AG09309 (cell line): ENCODE data around the gene ZNF620.

Source experiments
- DNase-seq: peaks from one replicate; pipeline ENCODE4 v3.0.0-alpha.2; 2010; ENCODE audit warnings: low read depth
- H3K4me3 ChIP-seq: 2 replicates; pipeline ENCODE4 v1.5.1; 2011; ENCODE audit warnings: mild to moderate bottlenecking, low read depth, low read length, moderate library complexity; ENCODE audit not compliant: control insufficient read depth
- TF ChIP-seq, protein P1 (sequence below): IDR thresholded peaks from 2 replicates; pipeline ENCODE4 v1.5.1; 2011; ENCODE audit warnings: mild to moderate bottlenecking, low read depth, low read length, inconsistent platforms; ENCODE audit not compliant: insufficient read depth, control insufficient read depth; ENCODE audit errors: missing control alignments

Gene ZNF620

DNA sequence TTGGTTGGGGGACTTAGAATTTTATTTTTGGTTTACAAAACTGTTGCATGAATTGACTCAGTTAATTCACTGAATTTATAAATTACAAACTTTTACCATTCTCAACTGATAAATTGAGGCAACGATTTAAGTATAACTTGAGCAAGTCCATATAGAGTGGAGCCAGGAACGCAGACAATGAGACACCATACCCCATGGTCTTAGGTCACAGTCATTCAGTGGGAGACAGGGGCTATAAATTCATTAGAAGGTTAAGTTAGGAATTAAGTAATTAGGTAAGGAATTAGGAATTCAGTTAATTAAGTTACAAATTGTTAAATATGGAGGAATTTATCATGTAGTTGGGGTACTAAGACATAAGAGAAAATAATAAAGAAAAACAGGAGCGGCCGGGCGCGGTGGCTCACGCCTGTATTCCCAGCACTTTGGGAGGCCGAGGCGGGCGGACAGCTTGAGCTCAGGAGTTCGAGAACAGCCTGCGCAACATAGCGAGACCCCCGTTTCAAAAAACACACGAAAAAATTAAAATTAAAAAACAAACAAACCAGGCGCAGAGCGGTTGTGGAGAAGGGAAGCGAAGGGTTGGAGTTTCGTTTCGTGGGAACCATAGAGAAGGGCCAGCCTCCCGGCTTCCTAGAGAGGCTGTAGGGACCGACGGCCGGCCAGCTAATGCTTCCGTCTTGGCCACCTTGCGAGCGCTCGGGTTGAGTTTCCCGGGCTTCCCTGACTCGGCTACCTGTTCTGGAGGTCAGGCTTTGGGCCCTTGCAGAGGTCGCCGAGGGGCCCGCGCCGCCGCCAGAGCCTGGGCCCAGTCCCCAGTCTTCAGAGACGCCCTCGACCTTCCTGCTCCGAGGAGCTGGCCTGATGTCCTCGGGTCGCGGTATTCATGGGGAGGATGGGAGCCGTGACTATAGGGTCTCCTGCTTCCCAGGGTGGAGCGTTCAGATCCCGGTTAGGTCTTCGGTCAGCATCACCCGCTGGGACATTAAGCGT, 29.1 kb upstream of the ZNF620 start, which contains the start of gene ZNF619:
Gene ZNF619, plus strand, starts transcription at position 645 of the 993 bp plus-strand sequence. CDS start 858 bp downstream, outside the sequence.
- DNase-seq = peak; percentile 25
- H3K4me3 ChIP-seq = peak within 1 kb of the TSS; percentile 80
- TF ChIP-seq, protein P1, sequence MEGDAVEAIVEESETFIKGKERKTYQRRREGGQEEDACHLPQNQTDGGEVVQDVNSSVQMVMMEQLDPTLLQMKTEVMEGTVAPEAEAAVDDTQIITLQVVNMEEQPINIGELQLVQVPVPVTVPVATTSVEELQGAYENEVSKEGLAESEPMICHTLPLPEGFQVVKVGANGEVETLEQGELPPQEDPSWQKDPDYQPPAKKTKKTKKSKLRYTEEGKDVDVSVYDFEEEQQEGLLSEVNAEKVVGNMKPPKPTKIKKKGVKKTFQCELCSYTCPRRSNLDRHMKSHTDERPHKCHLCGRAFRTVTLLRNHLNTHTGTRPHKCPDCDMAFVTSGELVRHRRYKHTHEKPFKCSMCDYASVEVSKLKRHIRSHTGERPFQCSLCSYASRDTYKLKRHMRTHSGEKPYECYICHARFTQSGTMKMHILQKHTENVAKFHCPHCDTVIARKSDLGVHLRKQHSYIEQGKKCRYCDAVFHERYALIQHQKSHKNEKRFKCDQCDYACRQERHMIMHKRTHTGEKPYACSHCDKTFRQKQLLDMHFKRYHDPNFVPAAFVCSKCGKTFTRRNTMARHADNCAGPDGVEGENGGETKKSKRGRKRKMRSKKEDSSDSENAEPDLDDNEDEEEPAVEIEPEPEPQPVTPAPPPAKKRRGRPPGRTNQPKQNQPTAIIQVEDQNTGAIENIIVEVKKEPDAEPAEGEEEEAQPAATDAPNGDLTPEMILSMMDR = no peak

DNA sequence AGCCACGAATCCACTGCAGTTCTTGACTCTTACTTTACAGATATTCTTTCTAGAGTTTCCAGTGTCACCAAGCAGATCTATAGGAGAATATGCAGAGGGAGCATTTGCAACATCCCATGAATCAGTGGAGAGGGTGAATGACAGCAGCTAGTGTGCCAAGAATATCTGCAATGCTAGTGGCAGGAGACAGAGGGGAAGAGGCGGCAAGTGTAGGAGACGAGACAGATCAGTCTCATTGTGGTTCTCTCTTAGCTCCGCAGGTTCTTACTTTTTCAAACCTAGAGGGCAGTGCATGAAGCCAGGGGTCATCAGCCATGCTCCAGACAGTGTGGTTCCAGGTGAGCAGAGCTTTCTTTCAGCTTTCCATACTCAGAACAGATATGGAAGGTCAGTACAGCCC, 28.2 kb upstream of the ZNF620 start:
- TF ChIP-seq, protein P1 = no peak
- peak overlapping the region; percentile 80 for H3K4me3 ChIP-seq
- no peak for DNase-seq

DNA sequence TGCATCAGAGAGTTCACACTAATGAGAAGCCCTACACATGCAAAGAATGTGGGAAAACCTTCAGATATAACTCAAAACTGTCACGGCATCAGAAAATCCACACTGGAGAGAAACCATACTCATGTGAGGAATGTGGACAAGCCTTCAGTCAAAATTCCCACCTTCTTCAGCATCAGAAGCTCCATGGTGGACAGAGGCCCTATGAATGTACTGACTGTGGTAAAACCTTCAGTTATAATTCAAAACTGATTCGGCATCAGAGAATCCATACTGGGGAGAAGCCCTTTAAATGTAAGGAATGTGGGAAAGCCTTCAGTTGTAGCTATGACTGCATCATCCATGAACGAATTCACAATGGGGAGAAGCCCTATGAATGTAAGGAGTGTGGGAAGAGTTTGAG, 18.7 kb upstream of the ZNF620 start:
- DNase-seq = no peak
- TF ChIP-seq, protein P1 = no peak

DNA sequence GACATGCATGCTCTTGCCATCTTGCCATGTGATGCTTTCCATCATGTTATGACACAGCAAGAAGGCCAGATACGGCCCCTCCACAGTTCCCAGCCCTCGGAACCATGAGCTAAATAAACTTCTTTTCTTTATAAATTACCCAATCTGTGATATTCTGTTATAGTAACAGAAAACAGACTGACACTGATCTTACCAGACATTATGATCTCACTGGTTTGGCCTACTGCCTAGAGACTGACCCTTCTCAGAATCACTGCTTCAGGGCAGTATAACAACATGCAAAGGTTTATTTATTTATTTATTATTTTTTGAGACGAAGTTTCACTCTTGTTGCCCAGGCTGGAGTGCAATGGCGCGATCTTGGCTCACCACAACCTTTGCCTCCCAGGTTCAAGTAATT, 14.9 kb upstream of the ZNF620 start:
- TF ChIP-seq, protein P1 = no peak
- DNase-seq = no peak
- no peak overlapping the region for H3K4me3 ChIP-seq

More for the DNA sequence above, 18.7 kb upstream of the ZNF620 start:
- H3K4me3 ChIP-seq = no peak overlapping the region

DNA sequence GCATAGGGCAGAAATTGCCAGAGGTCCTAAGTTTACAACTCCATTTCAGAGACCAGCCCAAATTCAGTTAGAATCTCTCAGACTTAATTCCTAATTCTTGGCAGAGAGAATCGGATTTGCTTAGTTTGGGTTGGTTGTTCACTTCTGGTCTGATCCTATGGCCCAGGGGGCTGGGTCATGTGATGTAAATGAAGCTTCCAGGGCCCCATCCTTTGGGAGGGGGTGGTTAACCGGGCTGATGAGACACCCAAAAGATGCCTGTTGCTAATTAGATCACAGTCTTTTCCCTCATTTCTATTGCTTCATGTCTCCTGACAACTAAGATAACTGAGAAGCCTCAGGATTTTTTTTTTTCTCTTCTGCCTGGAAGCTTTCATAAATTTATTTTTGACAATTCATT, 11.1 kb upstream of the ZNF620 start:
- DNase-seq = no peak
- no peak overlapping the region for H3K4me3 ChIP-seq
- TF ChIP-seq, protein P1 = no peak

DNA sequence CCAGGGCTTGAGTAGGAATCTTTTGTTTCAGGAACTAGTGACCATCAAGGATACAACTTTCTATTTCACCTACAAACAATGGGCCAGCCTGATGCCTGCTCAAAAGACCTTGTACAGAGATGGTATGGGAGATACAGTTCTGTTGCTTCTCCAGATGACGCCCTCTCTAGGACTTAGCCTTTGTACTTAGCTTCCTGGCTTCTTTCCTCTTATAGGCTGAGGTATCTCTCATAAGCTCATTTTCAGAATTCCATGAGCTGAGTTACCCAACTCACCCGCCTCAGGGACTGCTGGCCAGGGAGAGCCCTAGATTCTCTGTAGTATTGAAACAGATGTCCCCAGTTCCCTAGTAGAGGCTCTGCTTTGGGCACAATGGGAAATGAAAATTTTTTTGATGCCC, 8.6 kb upstream of the ZNF620 start:
- no peak overlapping the region for H3K4me3 ChIP-seq
- TF ChIP-seq, protein P1 = no peak
- DNase-seq = no peak
